Glomerular visceral epithelial cell (primary cell): ENCODE data around the gene FGD4.
A peak's percentile ranks its signal among the peaks of the same experiment; 100 is the strongest.

ENCODE experiments used
- DNase-seq: peaks from one replicate; pipeline ENCODE4 v3.0.0-alpha.2; 2016; ENCODE audit errors: extremely low spot score

Gene FGD4

DNA sequence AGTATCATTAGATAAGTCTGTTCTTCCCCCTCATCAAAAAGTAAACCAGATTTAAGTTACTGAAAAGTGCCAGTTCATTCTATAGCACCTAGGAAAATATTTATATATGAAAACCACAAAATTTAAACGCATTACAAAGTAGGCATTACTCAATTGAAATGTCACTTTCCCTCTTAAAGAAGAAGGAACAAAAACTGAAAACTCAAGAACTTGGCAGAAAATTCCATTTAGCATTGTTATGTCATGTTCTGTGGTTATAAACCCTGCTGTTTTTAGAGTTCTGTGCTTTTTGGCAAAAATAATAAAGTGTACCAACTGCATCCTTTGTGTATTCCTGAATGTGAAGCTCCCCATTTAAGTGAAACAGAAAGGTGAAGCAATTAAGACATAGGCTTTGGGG is 3.6 kb downstream of the FGD4 start:
- no peak for DNase-seq

- DNase-seq, result no peak
Observed at GRCh38 chr12:32407795-32408194, 8.4 kb downstream of the FGD4 start.

DNA sequence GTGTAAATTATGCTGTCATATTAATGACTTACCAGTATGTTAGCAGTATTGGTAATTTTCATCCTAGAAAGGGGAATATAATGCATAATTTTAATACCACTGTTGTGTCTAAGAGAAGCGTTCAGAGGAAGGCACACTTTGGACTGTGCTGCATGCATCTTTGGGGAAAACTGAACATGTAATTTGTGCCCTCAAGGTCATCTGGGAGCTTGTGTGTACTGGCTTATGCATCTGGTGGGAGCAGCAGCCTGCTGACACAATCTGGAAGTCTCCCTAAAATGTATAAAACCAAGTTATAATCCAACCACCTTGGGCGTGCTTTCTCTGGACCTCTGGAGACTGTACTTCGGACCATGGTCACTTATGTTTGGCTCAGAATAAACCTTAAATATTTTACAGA is 14.1 kb downstream of the FGD4 start:
- no peak for DNase-seq

DNA sequence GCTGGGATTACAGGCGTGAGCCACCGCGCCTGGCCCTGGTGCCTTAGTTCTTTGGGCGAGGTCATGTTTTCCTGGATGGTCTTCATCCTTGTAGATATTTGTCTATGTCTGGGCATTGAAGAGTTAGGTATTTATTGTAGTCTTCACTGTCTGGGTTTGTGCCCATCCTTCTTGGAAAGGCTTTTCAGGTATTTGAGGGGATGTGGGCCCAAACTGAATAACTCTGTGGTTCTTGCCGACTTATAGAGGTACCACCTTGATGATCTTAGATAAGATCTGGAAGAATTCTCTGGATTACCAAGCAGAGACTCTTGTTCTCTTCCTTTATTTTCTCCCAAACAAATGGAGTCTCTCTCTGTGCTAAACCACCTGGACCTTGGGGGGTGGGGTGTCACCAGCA is 18.9 kb downstream of the FGD4 start:
- DNase-seq, result no peak

DNA sequence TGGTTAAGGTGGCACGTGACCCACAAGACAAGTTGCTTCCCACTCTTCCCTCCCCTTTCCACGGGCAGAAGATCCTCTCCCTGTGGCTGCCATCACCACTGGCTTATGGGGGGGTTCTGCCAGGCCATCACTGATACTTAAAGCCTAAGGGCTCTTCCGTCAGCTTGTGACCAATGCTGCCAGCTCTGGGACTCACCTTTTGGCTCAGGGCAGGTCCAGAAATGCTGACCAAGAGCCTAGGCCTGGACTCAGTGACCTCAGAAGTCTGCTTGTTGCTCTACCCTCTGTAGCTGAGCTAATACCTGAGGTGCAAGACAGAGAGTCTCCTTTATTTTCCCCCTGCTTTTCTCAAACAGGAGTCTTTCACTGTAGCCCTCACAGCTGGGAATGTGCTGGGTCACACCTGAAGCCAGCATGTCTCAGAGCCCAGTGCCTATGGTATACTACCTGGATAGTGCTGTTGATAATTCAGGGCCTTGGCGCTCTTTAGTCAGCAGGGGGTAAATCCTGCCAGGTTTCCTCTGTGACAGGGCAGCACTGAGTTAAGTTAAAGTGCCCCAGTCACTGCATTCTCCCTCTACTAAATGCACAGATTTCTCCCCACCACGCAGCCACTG is 19.7 kb downstream of the FGD4 start:
- DNase-seq, result no peak

DNA sequence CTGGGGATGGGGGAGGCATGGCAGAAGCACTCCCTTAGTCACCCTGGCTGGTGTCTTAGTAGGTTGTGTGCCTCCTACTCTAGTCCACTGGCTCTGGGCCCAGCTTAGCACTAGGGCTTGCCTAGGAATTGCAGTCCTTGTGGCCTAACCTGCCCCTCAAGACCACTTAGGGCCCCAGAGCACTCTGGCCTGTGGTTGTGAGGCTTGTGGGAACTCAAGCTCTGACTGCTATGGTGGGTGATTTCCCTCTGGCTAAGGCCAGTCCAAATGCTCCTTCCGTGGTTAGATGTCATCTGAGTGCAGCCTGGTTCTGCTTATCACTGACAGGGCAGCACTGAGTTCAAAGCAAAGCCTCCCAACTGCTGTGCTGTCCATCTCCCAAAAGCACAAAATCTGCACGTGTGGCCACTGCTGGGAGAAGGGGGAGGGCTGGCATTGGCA is 20.2 kb downstream of the FGD4 start:
- DNase-seq, result peak; percentile 93

DNA sequence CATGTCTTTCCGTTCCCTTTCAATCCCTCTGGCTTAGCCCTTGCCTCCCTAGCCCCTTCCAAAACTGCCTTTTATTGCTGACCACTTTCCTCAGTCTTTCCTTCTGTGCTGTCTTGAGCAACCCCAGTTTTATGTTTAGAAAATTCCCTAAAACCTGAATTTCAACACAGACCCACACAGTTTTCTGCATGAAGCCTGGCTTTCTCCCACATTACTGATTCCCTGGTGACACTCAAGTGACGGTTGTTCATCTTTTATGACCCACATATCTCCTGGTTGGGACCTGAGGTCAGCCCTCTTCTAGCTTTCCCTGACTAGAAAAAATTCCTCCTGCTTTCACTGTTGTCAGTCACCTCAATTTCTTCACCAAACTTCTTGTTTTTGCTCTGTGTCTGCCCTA is 21.0 kb downstream of the FGD4 start:
- no peak for DNase-seq

DNA sequence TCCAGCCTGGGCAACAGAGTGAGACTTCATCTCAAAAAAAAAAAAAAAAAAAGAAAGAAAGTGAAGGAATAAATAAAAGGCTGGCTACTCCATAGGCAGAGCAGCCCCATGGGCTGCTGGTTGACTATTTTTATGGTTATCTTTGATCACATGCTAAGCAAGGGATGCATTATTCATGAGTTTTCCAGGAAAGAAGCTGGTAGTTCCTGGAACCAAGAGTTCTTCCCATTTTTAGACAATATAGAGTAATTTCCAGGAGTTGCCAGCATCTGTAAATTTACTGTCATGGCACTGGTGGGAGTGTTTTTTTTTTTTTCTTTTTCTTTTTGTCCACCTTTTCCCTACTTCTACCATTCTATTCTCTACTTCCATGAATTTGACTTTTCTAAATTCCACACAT is 24.2 kb downstream of the FGD4 start:
- DNase-seq, result no peak

DNA sequence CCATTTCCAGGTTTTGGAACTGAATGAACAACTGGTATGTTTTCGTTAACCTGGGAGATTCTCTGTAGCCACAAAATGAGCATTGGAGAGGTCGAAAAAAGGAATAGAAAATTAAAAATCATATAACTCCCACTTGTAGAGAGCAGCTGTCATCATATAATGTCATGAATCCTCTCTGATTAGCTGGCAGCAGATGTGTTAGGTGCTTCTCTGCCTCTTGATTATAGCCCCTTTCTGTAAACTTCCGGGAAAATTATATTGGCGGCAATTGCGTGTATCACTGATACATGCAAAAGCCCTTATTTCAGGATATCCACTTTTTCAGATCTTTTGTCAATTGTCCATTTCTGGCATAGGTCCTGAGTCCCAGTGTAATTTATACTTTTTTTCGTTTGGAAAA is 31.7 kb downstream of the FGD4 start:
- DNase-seq, result no peak

- DNase-seq, result no peak
Observed at GRCh38 chr12:32435921-32436705, 36.8 kb downstream of the FGD4 start.

GRCh38 chr12:32437095-32437515 is 37.7 kb downstream of the FGD4 start:
- peak; percentile 85 for DNase-seq

- DNase-seq, result no peak
Observed at GRCh38 chr12:32440120-32440865, 40.9 kb downstream of the FGD4 start.

- no peak for DNase-seq
Observed at GRCh38 chr12:32443491-32443890, 44.1 kb downstream of the FGD4 start.

- peak; percentile 94 for DNase-seq
Observed at GRCh38 chr12:32444895-32445294, 45.5 kb downstream of the FGD4 start.

GRCh38 chr12:32445356-32445755 is 46.0 kb downstream of the FGD4 start:
- DNase-seq, result no peak

GRCh38 chr12:32446316-32447119 is 47.2 kb downstream of the FGD4 start:
- DNase-seq, result no peak

DNA sequence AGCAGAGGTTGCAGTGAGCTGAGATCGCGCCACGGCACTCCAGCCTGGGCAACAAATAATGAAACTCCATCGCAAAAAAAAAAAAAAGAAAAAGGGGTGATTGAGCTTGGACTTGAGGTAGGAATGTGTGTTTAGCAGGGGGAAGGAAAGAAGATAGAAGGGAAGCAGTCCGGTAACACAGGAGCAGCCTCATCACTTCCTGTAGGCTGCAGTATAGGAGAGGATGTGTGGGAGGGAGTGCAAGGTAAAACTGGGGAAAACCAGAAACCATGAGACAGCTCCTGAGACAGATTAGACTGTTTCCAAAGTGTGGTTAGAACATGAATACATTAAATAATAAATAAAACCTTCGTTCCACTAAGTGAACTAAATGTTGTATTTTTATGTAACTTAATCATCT is 49.2 kb downstream of the FGD4 start:
- peak; percentile 25 for DNase-seq

DNA sequence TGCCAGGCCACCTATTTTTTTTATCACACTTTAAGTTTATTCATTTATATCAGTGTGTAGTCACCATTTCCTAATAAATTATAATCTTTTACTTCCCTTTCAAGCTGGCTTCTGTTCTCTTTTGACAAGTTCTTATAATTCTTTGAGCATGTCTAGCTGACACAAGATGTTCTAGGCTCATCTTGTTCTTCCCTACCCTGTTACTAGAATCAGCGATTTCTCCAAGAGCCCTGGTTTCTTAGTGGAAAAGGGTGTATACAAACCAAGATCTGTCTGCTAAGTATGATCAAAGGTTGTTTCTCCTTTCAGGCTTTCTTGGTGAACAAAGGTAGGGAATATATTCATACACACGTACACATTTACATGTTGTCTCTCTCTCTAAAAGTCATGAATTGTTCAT is 51.0 kb downstream of the FGD4 start:
- no peak for DNase-seq

DNA sequence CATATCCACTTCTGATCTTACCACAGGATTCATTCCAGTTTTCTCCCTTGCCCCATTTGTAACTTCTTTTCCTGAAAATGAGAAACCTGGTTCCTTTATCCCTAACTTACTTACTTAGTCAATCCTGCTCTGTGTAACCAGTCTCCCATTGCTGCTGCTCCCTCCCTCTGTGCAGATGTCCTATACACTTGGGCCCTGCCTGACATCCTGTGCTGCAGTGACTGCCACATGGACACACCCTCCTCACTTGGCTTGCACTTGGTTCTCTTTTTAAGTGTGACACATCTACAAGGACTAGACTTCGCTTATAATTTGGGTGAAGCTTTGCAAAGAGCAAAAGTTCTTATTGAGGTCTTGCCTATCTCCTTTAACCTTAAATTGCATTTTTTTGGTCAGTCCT is 51.4 kb downstream of the FGD4 start:
- no peak for DNase-seq

DNA sequence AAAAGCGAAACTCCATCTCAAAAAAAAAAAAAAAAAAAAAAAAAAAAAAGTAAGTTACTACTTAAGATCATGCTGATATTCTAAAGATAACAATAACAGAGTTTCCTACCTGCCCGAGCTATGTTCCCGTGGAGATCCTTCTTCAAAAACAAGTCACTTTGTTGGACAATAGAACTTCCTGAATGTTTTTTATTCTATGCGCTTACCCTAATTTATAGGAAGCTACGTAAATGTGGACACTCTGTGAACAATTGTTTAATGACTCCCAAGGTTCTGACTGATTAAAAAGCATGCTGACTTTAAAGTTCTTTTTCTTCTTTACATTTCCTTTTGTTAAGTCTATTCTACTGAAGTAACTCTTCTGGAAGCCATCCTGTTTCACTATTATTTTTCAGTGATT is 52.5 kb downstream of the FGD4 start:
- DNase-seq, result no peak

DNA sequence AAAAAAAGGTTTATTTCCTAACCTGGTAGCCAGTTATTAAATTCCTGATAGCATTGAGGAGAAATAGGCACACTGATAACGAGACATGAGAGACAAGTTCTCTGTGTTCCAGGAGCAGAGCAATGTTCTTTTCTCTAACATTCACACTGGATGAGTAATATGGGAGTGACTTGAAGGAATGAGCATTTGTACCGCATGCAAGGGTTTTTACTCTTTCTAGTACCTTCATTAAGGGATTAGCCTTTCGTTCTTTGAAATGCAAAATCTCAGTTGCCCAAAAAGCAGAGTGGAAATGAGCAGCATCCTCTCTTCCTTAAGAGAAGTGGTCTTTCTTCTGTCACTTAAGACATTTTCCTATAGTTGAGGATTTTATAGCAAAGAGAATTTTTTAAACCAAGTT is 54.7 kb downstream of the FGD4 start:
- peak; percentile 36 for DNase-seq

GRCh38 chr12:32454866-32455265 is 55.5 kb downstream of the FGD4 start:
- DNase-seq, result no peak
